ENCODE measurements around the gene RYR1. TPM values are rescaled to one million over a fixed set of nuclear protein-coding genes. Genes with fewer than 3 reads are reported as not detected.

The RYR1 gene
- total and polyA plus RNA-seq, 2 experiments from 2014 or later, result under 0.01 TPM; not detected in 1

DNA sequence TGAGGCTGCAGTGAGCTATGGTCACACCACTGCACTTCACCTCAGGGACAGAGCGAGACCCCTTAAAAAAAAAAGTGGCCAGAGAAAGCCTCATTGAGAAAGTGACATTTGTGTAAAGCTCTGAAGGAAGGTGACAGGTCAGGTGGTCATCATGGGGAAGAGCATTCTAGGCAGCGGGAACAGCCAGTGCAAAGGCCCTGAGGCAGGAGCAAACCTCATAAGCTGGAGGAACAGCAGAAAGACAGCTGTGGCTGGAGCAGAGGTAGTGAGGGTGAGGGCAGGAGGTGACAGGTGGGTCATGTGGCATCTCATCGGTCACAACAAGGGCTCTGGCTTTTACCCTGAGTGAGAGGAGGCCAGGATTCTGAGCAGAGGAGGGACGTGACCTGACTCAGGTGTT lies 64.4 kb downstream of the RYR1 start:
- H3K9me3 ChIP-seq (ENCODE audit: low read depth), result no peaks in the 10 kb centered on the region
- WGBS, 2 experiments (ENCODE audit: low coverage in 1 of 2, low lambda C conversion rate in 2 of 2, missing lambda C conversion rate in 2 of 2), result 43 to 49% methylated on average over 4 of the region's 4 CpGs
- no peaks in the 10 kb centered on the region for H3K4me1 ChIP-seq (ENCODE audit: insufficient read depth)
- no peaks in the 10 kb centered on the region; the same call in 1 of the 2 replicates for H3K27me3 ChIP-seq (replicated peaks; ENCODE audit: insufficient read depth)
- DNase-seq, result no peak
- H3K27ac ChIP-seq, result no peak overlapping the region
- H3K9me2 ChIP-seq (ENCODE audit: insufficient read depth), result no peaks in the 10 kb centered on the region
- TF ChIP-seq EZH2phosphoT487 (IDR thresholded peaks at IDR 0.05; ENCODE audit: insufficient read depth, low read depth) (no peak), EZH2 (IDR thresholded peaks at IDR 0.05; ENCODE audit: insufficient read depth, poor library complexity, severe bottlenecking) (no peak)
- H2AFZ ChIP-seq, result no peak overlapping the region
- H3K4me3 ChIP-seq, result no peak overlapping the region
- no peak overlapping the region for H3K9ac ChIP-seq
- H4K20me1 ChIP-seq (ENCODE audit: insufficient read depth), result no peaks in the 10 kb centered on the region
- H3K79me2 ChIP-seq (ENCODE audit: insufficient read depth), result no peaks in the 10 kb centered on the region
- H3K4me2 ChIP-seq (ENCODE audit: unreplicated experiment), result no peak overlapping the region
- in situ Hi-C loops (cut with MboI), result no loop called here
- no peaks in the 10 kb centered on the region for H3F3A ChIP-seq (ENCODE audit: insufficient read depth)
- H3K36me3 ChIP-seq (ENCODE audit: low read depth), result no peaks in the 10 kb centered on the region

- Histone ChIP-seq H3K9ac (no peak overlapping the region), H3K79me2 (ENCODE audit: insufficient read depth) (no peaks in the 10 kb centered on the region), H3K36me3 (ENCODE audit: low read depth) (no peaks in the 10 kb centered on the region), H3F3A (ENCODE audit: insufficient read depth) (no peaks in the 10 kb centered on the region), H3K27me3 (replicated peaks; ENCODE audit: insufficient read depth) (no peaks in the 10 kb centered on the region; the same call in 1 of the 2 replicates), H3K9me2 (ENCODE audit: insufficient read depth) (no peaks in the 10 kb centered on the region), H2AFZ (no peak overlapping the region), H3K4me1 (ENCODE audit: insufficient read depth) (no peaks in the 10 kb centered on the region), H3K27ac (no peak overlapping the region), H3K9me3 (ENCODE audit: low read depth) (no peaks in the 10 kb centered on the region), H3K4me2 (ENCODE audit: unreplicated experiment) (no peak overlapping the region), H3K4me3 (no peak overlapping the region), H4K20me1 (ENCODE audit: insufficient read depth) (no peaks in the 10 kb centered on the region)
- in situ Hi-C loops (cut with MboI), result no loop called here
- TF ChIP-seq EZH2 (IDR thresholded peaks at IDR 0.05; ENCODE audit: insufficient read depth, poor library complexity, severe bottlenecking) (no peak), EZH2phosphoT487 (IDR thresholded peaks at IDR 0.05; ENCODE audit: insufficient read depth, low read depth) (no peak)
- WGBS, 2 experiments (ENCODE audit: low coverage in 1 of 2, low lambda C conversion rate in 2 of 2, missing lambda C conversion rate in 2 of 2), result 73 to 90% methylated on average over 2 to 18 of the region's 21 CpGs
- DNase-seq, result no peak
These were observed 66.0 kb downstream of the RYR1 start for GRCh38 chr19:38499532-38499931.

- Histone ChIP-seq H3K4me1 (ENCODE audit: insufficient read depth) (no peaks in the 10 kb centered on the region), H3F3A (ENCODE audit: insufficient read depth) (no peaks in the 10 kb centered on the region), H3K4me3 (no peak overlapping the region), H3K4me2 (ENCODE audit: unreplicated experiment) (no peak overlapping the region), H3K27ac (no peak overlapping the region), H3K9me2 (ENCODE audit: insufficient read depth) (no peaks in the 10 kb centered on the region), H3K79me2 (ENCODE audit: insufficient read depth) (no peaks in the 10 kb centered on the region), H3K9ac (no peak overlapping the region), H3K27me3 (replicated peaks; ENCODE audit: insufficient read depth) (no peaks in the 10 kb centered on the region; the same call in 1 of the 2 replicates), H4K20me1 (ENCODE audit: insufficient read depth) (no peaks in the 10 kb centered on the region), H3K36me3 (ENCODE audit: low read depth) (no peaks in the 10 kb centered on the region), H2AFZ (no peak overlapping the region), H3K9me3 (ENCODE audit: low read depth) (no peaks in the 10 kb centered on the region)
- in situ Hi-C loops (cut with MboI), result no loop called here
- no peak for DNase-seq
- WGBS, 2 experiments (ENCODE audit: low coverage in 1 of 2, low lambda C conversion rate in 2 of 2, missing lambda C conversion rate in 2 of 2), result 47 to 49% methylated on average over 7 to 11 of the region's 11 CpGs
- TF ChIP-seq EZH2phosphoT487 (IDR thresholded peaks at IDR 0.05; ENCODE audit: insufficient read depth, low read depth) (no peak), EZH2 (IDR thresholded peaks at IDR 0.05; ENCODE audit: insufficient read depth, poor library complexity, severe bottlenecking) (no peak)
These were observed 67.0 kb downstream of the RYR1 start for GRCh38 chr19:38500450-38500849.

DNA sequence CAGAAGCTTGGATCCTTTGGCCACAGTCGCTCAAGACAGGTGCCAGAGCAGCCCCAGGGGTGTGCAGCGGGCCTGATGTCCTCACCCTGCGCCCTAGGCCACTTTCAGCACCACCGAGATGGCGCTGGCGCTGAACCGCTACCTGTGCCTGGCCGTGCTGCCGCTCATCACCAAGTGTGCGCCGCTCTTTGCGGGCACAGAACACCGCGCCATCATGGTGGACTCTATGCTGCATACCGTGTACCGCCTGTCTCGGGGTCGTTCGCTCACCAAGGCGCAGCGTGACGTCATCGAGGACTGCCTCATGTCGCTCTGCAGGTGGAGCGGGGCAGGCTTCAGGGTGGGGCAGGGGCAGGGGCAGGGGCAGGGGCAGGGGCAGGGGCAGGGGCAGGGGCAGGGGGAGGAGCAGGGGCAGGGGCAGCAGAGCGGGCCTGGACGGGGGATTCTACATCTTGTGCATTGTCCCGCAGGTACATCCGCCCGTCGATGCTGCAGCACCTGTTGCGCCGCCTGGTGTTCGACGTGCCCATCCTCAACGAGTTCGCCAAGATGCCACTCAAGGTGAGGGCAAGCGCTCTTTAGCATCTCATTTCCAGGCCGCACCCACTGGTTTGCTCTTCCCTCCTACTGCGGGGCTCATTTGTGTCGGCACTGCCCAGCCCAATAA lies 69.1 kb downstream of the RYR1 start:
- H3K4me1 ChIP-seq (ENCODE audit: insufficient read depth), result no peaks in the 10 kb centered on the region
- no peaks in the 10 kb centered on the region for H3K79me2 ChIP-seq (ENCODE audit: insufficient read depth)
- no peaks in the 10 kb centered on the region for H3K9me3 ChIP-seq (ENCODE audit: low read depth)
- H3K27me3 ChIP-seq (replicated peaks; ENCODE audit: insufficient read depth), result no peaks in the 10 kb centered on the region; the same call in none of the 2 replicates
- no peaks in the 10 kb centered on the region for H3F3A ChIP-seq (ENCODE audit: insufficient read depth)
- no peak overlapping the region for H3K4me2 ChIP-seq (ENCODE audit: unreplicated experiment)
- TF ChIP-seq EZH2phosphoT487 (IDR thresholded peaks at IDR 0.05; ENCODE audit: insufficient read depth, low read depth) (no peak), EZH2 (IDR thresholded peaks at IDR 0.05; ENCODE audit: insufficient read depth, poor library complexity, severe bottlenecking) (no peak)
- in situ Hi-C loops (cut with MboI), result no loop called here
- WGBS, 2 experiments (ENCODE audit: low coverage in 1 of 2, low lambda C conversion rate in 2 of 2, missing lambda C conversion rate in 2 of 2), result 83 to 86% methylated on average over 21 to 41 of the region's 41 CpGs
- H3K36me3 ChIP-seq (ENCODE audit: low read depth), result no peaks in the 10 kb centered on the region
- H3K4me3 ChIP-seq, result no peak overlapping the region
- H3K9ac ChIP-seq, result no peak overlapping the region
- H3K9me2 ChIP-seq (ENCODE audit: insufficient read depth), result no peaks in the 10 kb centered on the region
- DNase-seq, result no peak
- H2AFZ ChIP-seq, result no peak overlapping the region
- H3K27ac ChIP-seq, result no peak overlapping the region
- no peaks in the 10 kb centered on the region for H4K20me1 ChIP-seq (ENCODE audit: insufficient read depth)

All from GM23248 (cell line).